ENCODE results near the gene IL5RA.

Gene IL5RA

DNA sequence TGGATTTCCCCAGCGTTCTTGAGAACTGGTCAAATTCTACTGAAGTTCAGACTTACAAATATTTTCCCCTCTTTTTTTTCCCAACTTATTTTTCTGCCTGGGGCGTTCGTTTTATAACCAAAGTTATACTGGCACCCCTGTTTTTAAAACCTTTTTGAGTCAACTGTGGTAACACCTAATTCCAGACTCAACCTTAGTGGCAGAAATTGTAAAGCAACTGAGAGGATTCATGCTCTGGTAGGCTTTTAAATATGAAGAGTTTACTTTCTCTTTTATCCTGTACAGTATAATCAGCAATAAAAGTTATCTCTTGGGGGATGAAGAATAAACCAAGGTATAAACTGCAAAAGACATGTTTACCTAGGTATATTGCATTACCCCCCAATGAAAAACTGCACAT is 2.3 kb downstream of the IL5RA start:
- DNase-seq (ENCODE audit: low read depth): no peak
- H3K4me3 ChIP-seq (ENCODE audit: low read length): no peak overlapping the region
- TF ChIP-seq, protein P1, sequence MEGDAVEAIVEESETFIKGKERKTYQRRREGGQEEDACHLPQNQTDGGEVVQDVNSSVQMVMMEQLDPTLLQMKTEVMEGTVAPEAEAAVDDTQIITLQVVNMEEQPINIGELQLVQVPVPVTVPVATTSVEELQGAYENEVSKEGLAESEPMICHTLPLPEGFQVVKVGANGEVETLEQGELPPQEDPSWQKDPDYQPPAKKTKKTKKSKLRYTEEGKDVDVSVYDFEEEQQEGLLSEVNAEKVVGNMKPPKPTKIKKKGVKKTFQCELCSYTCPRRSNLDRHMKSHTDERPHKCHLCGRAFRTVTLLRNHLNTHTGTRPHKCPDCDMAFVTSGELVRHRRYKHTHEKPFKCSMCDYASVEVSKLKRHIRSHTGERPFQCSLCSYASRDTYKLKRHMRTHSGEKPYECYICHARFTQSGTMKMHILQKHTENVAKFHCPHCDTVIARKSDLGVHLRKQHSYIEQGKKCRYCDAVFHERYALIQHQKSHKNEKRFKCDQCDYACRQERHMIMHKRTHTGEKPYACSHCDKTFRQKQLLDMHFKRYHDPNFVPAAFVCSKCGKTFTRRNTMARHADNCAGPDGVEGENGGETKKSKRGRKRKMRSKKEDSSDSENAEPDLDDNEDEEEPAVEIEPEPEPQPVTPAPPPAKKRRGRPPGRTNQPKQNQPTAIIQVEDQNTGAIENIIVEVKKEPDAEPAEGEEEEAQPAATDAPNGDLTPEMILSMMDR (conservative IDR thresholded peaks at IDR 0.05; ENCODE audit: low read length): no peak

- TF ChIP-seq, protein P1 (conservative IDR thresholded peaks at IDR 0.05; ENCODE audit: low read length): no peak
- H3K4me3 ChIP-seq (ENCODE audit: low read length): no peak overlapping the region
- DNase-seq (ENCODE audit: low read depth): no peak
These were observed 3.0 kb downstream of the IL5RA start for GRCh38 chr3:3107181-3107580.

DNA sequence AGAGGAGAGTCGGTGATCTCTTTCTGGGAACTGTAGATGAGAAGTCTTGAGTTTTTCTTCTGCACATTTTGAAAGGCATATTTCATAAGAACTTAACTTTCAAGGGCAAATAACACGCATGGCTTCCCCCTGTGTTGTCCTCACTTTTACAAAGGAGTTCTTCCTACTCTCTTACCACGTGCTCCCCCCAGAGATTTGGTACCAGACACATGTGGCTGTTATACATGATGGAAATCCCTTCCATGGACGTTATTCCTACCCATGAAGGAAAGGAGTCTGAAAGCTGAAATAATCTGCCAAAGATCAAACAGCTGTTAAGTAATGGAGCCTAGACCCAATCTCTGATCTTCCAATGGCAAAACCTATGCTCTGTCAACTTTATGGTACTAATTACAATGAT is 4.4 kb downstream of the IL5RA start:
- DNase-seq (ENCODE audit: low read depth): no peak
- TF ChIP-seq, protein P1 (conservative IDR thresholded peaks at IDR 0.05; ENCODE audit: low read length): no peak
- H3K4me3 ChIP-seq (ENCODE audit: low read length): no peak overlapping the region

- TF ChIP-seq, protein P1 (conservative IDR thresholded peaks at IDR 0.05; ENCODE audit: low read length): no peak
- H3K4me3 ChIP-seq (ENCODE audit: low read length): no peak overlapping the region
- no peak for DNase-seq (ENCODE audit: low read depth)
These were observed 4.9 kb downstream of the IL5RA start for GRCh38 chr3:3105246-3105645.

- DNase-seq (ENCODE audit: low read depth): no peak
- TF ChIP-seq, protein P1 (conservative IDR thresholded peaks at IDR 0.05; ENCODE audit: low read length): no peak
- no peak overlapping the region for H3K4me3 ChIP-seq (ENCODE audit: low read length)
These were observed 7.4 kb downstream of the IL5RA start for GRCh38 chr3:3102751-3103150.

DNA sequence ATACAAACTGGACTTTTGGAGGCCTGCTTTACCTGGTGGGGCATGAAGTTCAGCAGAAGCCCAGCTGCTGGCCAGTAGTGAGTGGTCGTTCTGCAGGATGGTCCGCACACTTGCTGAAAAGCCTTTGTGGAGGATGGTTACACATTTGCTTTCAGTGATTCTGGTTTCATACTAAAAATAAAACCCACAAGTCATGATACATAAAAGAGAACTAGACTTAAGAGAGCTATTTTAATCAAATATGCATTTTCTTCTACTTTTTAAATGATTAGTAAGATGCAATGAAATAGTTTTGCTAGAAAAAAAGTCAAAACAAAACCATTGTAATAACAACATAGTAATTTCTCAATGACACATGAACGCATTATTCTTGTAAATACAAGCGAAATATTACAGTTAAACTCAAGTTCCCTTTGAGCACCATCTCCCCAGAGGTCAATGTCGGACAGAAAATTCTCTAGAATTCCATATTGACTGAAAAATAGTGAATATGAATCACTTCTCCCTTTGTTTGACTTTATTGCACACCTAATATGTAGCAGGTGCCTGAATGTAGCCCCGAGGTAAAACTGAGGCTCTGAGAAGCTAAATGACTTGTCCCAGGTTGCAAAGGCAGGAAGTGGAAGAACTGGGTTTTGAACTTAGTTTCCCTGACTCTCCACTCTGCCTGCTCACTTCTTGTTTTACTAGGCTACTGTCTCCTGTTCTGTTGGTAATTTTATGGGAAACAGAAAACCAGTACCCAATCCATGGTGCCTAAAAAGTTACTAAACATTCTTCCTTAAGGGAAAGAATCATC is 8.3 kb downstream of the IL5RA start:
- TF ChIP-seq, protein P1 (conservative IDR thresholded peaks at IDR 0.05; ENCODE audit: low read length): no peak
- H3K4me3 ChIP-seq (ENCODE audit: low read length): no peak overlapping the region
- DNase-seq (ENCODE audit: low read depth): no peak

GRCh38 chr3:3097958-3098357 is 12.2 kb downstream of the IL5RA start:
- TF ChIP-seq, protein P1 (conservative IDR thresholded peaks at IDR 0.05; ENCODE audit: low read length): no peak
- H3K4me3 ChIP-seq (ENCODE audit: low read length): no peak overlapping the region
- no peak for DNase-seq (ENCODE audit: low read depth)

Data from AG10803 (cell line).